ENCODE data around the gene VSTM2L.

Gene VSTM2L

GRCh38 chr20:37879843-37880242, 23.1 kb upstream of the VSTM2L start:
- no peaks in the 10 kb centered on the region for H3K27me3 ChIP-seq (ENCODE audit: insufficient read depth, low read length)
- no peaks in the 10 kb centered on the region for H3K4me1 ChIP-seq (ENCODE audit: insufficient read depth, low read length)
- H3K4me3 ChIP-seq (ENCODE audit: low read length): no peak overlapping the region
- no peak overlapping the region for H3K27ac ChIP-seq (ENCODE audit: low read depth, low read length)
- WGBS: 92% methylated on average over 1 of the region's 1 CpG
- no peaks in the 10 kb centered on the region for H3K36me3 ChIP-seq (ENCODE audit: insufficient read depth, low read length)
- no peaks in the 10 kb centered on the region for H3K9me3 ChIP-seq (ENCODE audit: insufficient read depth, low read depth, low read length)
- no peak overlapping the region for H3K9ac ChIP-seq (ENCODE audit: low read depth, low read length)

DNA sequence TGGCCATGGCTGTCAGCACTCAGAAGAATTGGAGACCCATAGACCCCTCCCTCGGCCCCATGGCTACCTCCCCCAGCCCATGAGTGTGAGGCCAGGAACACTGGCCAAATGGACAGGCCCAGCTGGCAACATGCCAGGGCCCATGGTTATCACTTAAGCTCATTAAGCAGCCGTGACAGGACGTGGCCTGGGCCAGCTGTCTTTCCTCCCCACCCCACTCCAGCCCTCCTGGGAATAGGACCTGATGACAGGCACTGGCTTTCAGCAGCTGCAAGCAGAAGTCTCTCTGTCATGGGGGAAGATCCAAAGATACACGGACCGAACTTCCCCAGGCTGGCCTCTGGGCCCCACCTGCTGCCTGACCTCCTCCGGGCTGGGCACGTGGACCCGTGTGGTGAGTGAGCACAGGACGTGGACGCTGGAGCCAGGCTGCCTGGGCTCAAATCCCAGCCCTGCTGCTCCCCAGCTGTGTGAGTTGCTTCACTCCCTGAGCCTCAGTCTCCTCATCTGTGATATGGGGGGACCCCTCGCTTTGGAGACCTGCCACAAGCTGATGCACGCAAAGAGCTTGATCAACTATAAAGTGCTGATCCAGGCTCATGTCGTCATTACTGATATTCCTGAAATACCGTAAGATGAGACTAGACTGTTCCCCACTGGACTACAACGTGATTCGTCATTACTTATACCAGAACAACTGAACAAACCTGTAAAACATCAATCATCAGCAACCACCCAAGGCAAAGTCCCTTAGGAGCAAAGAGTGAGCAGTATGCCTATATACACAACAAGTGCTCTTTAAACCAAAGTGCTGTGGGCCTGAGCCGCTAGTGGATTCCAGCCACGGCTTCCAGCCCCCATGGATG, 22.0 kb upstream of the VSTM2L start:
- no peak overlapping the region for H3K4me3 ChIP-seq (ENCODE audit: low read length)
- no peak overlapping the region for H3K9ac ChIP-seq (ENCODE audit: low read depth, low read length)
- 89% methylated on average over 18 of the region's 18 CpGs for WGBS
- H3K27ac ChIP-seq (ENCODE audit: low read depth, low read length): no peak overlapping the region
- H3K27me3 ChIP-seq (ENCODE audit: insufficient read depth, low read length): no peaks in the 10 kb centered on the region
- no peaks in the 10 kb centered on the region for H3K9me3 ChIP-seq (ENCODE audit: insufficient read depth, low read depth, low read length)
- H3K36me3 ChIP-seq (ENCODE audit: insufficient read depth, low read length): no peaks in the 10 kb centered on the region
- H3K4me1 ChIP-seq (ENCODE audit: insufficient read depth, low read length): no peaks in the 10 kb centered on the region

GRCh38 chr20:37881601-37882343, 21.2 kb upstream of the VSTM2L start:
- Histone ChIP-seq H3K9me3 (ENCODE audit: insufficient read depth, low read depth, low read length) (no peaks in the 10 kb centered on the region), H3K36me3 (ENCODE audit: insufficient read depth, low read length) (no peaks in the 10 kb centered on the region), H3K4me3 (ENCODE audit: low read length) (no peak overlapping the region), H3K27ac (ENCODE audit: low read depth, low read length) (no peak overlapping the region), H3K27me3 (ENCODE audit: insufficient read depth, low read length) (no peaks in the 10 kb centered on the region), H3K4me1 (ENCODE audit: insufficient read depth, low read length) (no peaks in the 10 kb centered on the region), H3K9ac (ENCODE audit: low read depth, low read length) (no peak overlapping the region)
- 89% methylated on average over 22 of the region's 22 CpGs for WGBS

DNA sequence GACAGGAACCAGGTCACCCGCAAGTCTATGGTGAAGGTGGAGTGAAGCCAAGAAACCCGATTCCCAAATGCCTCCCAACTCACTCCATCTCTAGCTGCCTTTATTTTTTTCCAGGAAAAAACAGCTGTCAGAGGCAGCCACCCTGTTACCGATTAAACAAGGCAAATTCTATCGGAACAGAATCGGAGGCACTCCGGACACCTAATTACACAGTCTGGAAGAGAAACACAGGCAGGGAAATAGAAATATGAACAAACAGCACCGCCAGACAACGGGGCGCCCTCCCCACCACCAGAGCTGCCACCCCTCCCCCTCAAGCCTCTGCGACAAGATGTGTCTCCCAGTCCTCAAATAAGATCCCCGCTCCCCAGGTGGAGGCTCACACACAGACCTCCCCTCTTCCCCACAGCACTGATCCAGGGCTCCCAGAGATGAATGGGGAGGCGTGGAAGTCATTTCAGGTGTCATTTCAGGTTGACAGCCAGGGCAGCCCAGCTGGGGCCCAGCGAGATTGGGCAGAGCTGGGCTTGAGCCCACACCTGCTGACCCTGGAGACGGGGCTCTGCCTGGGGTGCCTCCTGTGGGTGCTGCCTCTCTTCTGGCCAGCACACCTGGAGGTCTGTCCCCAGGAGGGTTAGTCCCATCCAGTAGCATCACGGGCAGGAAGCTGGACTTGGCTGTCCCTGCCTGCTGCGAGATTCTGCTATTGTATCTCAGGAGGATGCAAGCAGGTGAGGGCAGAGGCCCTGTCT, 19.8 kb upstream of the VSTM2L start:
- no peaks in the 10 kb centered on the region for H3K36me3 ChIP-seq (ENCODE audit: insufficient read depth, low read length)
- no peak overlapping the region for H3K27ac ChIP-seq (ENCODE audit: low read depth, low read length)
- 85% methylated on average over 16 of the region's 16 CpGs for WGBS

DNA sequence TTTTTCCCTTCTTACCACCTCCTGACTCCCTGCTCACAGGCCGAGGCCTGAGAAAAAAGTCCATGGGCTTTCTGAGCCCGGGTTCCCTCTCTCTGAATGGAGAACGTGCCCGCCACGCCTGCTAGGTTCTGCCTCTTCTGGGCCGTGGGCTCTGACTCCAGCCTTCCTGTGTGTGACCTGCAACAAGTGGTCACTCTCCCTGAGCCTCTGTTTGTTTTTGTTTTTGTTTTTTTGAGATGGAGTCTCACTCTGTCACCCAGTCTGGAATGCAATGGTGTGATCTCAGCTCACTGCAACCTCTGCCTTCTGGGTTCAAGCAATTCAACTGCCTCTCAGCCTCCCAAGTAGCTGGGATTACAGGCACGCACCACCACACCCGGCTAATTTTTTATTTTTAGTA, 17.9 kb upstream of the VSTM2L start:
- no peak overlapping the region for H3K4me3 ChIP-seq (ENCODE audit: low read length)

More for the DNA sequence above, 19.8 kb upstream of the VSTM2L start:
- Histone ChIP-seq H3K4me3 (ENCODE audit: low read length) (no peak overlapping the region), H3K4me1 (ENCODE audit: insufficient read depth, low read length) (no peaks in the 10 kb centered on the region), H3K9ac (ENCODE audit: low read depth, low read length) (no peak overlapping the region), H3K27me3 (ENCODE audit: insufficient read depth, low read length) (no peaks in the 10 kb centered on the region), H3K9me3 (ENCODE audit: insufficient read depth, low read depth, low read length) (no peaks in the 10 kb centered on the region)

DNA sequence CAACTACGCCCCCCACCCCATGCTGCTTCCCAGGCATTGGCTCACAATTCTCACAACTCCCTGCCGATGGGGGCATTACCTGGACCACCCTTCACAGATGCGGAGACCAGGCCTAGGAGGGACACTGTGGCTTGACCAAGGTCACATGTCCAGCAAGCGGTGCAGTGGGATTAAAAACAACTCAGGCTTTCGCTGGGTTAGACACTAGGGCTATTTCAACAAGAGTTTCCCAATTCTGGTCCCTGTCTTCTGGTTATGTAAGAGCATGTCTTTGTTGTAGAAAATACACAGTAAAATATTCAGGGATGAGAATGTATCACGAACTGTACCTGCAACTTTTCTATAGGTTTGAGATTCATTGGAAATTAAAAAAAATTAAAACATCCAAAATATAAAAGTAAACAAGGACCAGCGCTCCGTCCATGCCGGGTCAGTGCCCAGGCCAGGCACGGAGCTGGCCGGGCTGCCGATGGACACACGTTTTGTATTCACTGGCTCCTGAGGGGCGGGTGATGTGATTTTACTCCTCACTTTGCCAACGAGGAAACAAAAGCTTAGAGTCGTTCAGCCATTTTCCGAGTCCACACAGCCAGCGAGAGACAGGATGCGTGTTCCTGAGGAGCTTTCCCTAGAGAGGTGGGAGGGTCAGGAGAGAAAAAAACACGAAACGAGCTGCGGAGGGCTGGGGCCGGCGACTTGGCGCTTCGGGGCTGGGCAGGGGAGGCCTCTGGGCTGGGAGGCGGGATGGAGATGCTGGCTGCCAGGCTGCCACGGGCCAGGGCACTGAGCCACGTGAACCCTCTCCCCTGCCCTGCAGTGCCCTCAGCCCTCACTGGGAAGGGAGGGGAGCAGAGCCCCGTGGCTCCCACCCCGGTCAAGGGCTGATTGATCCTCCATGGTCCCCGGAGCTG, 17.1 kb upstream of the VSTM2L start:
- H3K9me3 ChIP-seq (ENCODE audit: insufficient read depth, low read depth, low read length): no peaks in the 10 kb centered on the region
- WGBS: 83% methylated on average over 32 of the region's 32 CpGs
- H3K27ac ChIP-seq (ENCODE audit: low read depth, low read length): no peak overlapping the region
- H3K4me1 ChIP-seq (ENCODE audit: insufficient read depth, low read length): no peaks in the 10 kb centered on the region
- no peak overlapping the region for H3K4me3 ChIP-seq (ENCODE audit: low read length)
- H3K27me3 ChIP-seq (ENCODE audit: insufficient read depth, low read length): no peaks in the 10 kb centered on the region
- no peak overlapping the region for H3K9ac ChIP-seq (ENCODE audit: low read depth, low read length)
- no peaks in the 10 kb centered on the region for H3K36me3 ChIP-seq (ENCODE audit: insufficient read depth, low read length)

More for the DNA sequence above, 17.9 kb upstream of the VSTM2L start:
- Histone ChIP-seq H3K36me3 (ENCODE audit: insufficient read depth, low read length) (no peaks in the 10 kb centered on the region), H3K27me3 (ENCODE audit: insufficient read depth, low read length) (no peaks in the 10 kb centered on the region), H3K9ac (ENCODE audit: low read depth, low read length) (no peak overlapping the region), H3K4me1 (ENCODE audit: insufficient read depth, low read length) (no peaks in the 10 kb centered on the region), H3K9me3 (ENCODE audit: insufficient read depth, low read depth, low read length) (no peaks in the 10 kb centered on the region), H3K27ac (ENCODE audit: low read depth, low read length) (no peak overlapping the region)
- WGBS: 94% methylated on average over 8 of the region's 8 CpGs

DNA sequence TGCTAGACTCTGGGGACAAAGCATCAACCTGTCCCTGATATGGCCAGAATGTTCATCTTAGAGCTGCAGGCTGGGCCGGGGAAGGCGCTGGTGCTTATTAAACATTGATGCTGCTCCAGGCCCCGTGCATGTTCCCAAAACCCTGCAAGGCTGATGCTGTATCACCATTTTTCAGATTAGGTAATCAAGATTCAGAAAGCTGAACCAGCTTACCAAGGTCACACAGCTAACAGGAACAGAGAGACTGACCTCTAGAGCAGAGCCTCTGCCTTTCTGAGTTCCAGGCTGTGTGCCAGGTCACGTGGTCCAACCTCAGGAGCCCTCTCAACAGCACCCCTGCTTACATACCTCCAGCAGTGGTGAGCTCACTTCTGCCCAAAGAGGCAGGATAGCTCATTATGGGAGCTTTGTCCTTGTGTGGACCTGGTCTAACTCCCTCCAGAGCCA, 16.1 kb upstream of the VSTM2L start:
- Histone ChIP-seq H3K9ac (ENCODE audit: low read depth, low read length) (no peak overlapping the region), H3K36me3 (ENCODE audit: insufficient read depth, low read length) (no peaks in the 10 kb centered on the region), H3K9me3 (ENCODE audit: insufficient read depth, low read depth, low read length) (no peaks in the 10 kb centered on the region), H3K27me3 (ENCODE audit: insufficient read depth, low read length) (no peaks in the 10 kb centered on the region), H3K27ac (ENCODE audit: low read depth, low read length) (no peak overlapping the region), H3K4me1 (ENCODE audit: insufficient read depth, low read length) (no peaks in the 10 kb centered on the region), H3K4me3 (ENCODE audit: low read length) (no peak overlapping the region)
- 94% methylated on average over 4 of the region's 4 CpGs for WGBS

- H3K36me3 ChIP-seq (ENCODE audit: insufficient read depth, low read length): no peaks in the 10 kb centered on the region
- 92% methylated on average over 9 of the region's 10 CpGs for WGBS
Observed at GRCh38 chr20:37888641-37889040, 14.3 kb upstream of the VSTM2L start.

GRCh38 chr20:37890108-37890507, 12.8 kb upstream of the VSTM2L start:
- H3K9ac ChIP-seq (ENCODE audit: low read depth, low read length): no peak overlapping the region
- no peaks in the 10 kb centered on the region for H3K27me3 ChIP-seq (ENCODE audit: insufficient read depth, low read length)
- no peaks in the 10 kb centered on the region for H3K36me3 ChIP-seq (ENCODE audit: insufficient read depth, low read length)
- no peaks in the 10 kb centered on the region for H3K4me1 ChIP-seq (ENCODE audit: insufficient read depth, low read length)
- H3K27ac ChIP-seq (ENCODE audit: low read depth, low read length): no peak overlapping the region
- no peaks in the 10 kb centered on the region for H3K9me3 ChIP-seq (ENCODE audit: insufficient read depth, low read depth, low read length)
- H3K4me3 ChIP-seq (ENCODE audit: low read length): no peak overlapping the region
- 95% methylated on average over 5 of the region's 5 CpGs for WGBS

More at GRCh38 chr20:37888641-37889040, 14.3 kb upstream of the VSTM2L start:
- no peaks in the 10 kb centered on the region for H3K27me3 ChIP-seq (ENCODE audit: insufficient read depth, low read length)
- no peak overlapping the region for H3K4me3 ChIP-seq (ENCODE audit: low read length)
- H3K4me1 ChIP-seq (ENCODE audit: insufficient read depth, low read length): no peaks in the 10 kb centered on the region
- H3K27ac ChIP-seq (ENCODE audit: low read depth, low read length): no peak overlapping the region
- H3K9ac ChIP-seq (ENCODE audit: low read depth, low read length): no peak overlapping the region
- H3K9me3 ChIP-seq (ENCODE audit: insufficient read depth, low read depth, low read length): no peaks in the 10 kb centered on the region

DNA sequence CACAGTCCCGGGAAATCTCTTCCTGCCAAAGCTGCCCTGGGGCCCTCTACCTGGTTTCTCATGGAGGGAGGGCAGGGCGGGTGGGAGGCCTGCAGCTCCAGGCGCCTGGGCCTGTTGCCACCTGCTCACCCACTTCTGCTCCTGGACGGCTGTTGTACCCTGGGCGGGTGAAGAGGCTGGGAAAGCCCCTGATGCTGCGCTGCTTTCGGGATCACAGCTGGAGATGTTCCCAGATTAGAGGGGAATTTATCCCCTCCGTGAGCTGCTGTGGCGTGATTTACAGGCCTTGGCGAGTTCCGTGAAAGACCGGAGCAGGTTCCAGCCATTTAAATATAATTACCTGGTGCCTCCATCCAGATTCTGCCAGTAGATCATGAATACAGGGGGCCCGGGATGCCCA, 12.3 kb upstream of the VSTM2L start:
- H3K27me3 ChIP-seq (ENCODE audit: insufficient read depth, low read length): no peaks in the 10 kb centered on the region
- no peak overlapping the region for H3K9ac ChIP-seq (ENCODE audit: low read depth, low read length)
- no peak overlapping the region for H3K27ac ChIP-seq (ENCODE audit: low read depth, low read length)
- no peaks in the 10 kb centered on the region for H3K9me3 ChIP-seq (ENCODE audit: insufficient read depth, low read depth, low read length)
- no peaks in the 10 kb centered on the region for H3K36me3 ChIP-seq (ENCODE audit: insufficient read depth, low read length)
- WGBS: 90% methylated on average over 13 of the region's 13 CpGs
- no peaks in the 10 kb centered on the region for H3K4me1 ChIP-seq (ENCODE audit: insufficient read depth, low read length)
- no peak overlapping the region for H3K4me3 ChIP-seq (ENCODE audit: low read length)

All from HUES64 (cell line).